A549 (cell line): ENCODE measurements around the gene FRYL. TPM values are rescaled to one million over a fixed set of nuclear protein-coding genes. Genes with fewer than 3 reads are reported as not detected.

Experiments
- ATAC-seq, 2 experiments: fragments of 200-7000 bp in 1 of 2; fragments of >200 bp in 1 of 2; cut with Nextera tagmentation in 1 of 2; cut with Tn5 transposase in 1 of 2; 3 replicates each; pipeline versions ENCODE4 v1.8.0 to v1.9.1; 2018 to 2020; ENCODE audit warnings: mild to moderate bottlenecking in 1 of 2, moderate library complexity in 1 of 2
- CTCF ChIA-PET: fragments of 300-600 bp; sonication (Branson Sonifier 250); formaldehyde crosslinking; extraction: SDS; loops from one replicate; lab custom pipeline; 2021; ENCODE audit warnings: antibody characterized with exemption, inconsistent platforms; lab: Yijun Ruan, JAX
- POLR2A ChIA-PET: fragments of 350-600 bp; formaldehyde crosslinking; extraction: SDS; loops from one replicate; lab custom pipeline; 2021; ENCODE audit warnings: antibody characterized with exemption, inconsistent platforms; lab: Yijun Ruan, JAX
- DNase-seq, 2 experiments: peaks; one replicate each; pipeline versions ENCODE4 v3.0.0 to v3.0.0-alpha.2; 2011 to 2016; ENCODE audit warnings: low read depth in 1 of 2, low spot score in 1 of 2
- FAIRE-seq: peaks from 2 replicates; lab custom pipeline; 2011; peaks lifted over from hg19 to GRCh38; lab: Jason Lieb, UNC
- H3K27ac ChIP-seq, 2 experiments: fragments of >200 bp; sonication (Bioruptor Twin); formaldehyde crosslinking; 3 replicates each; pipeline ENCODE4 v1.5.1; 2016 to 2017
- H3K4me1 ChIP-seq: fragments of >200 bp; sonication (Bioruptor Twin); formaldehyde crosslinking; 3 replicates; pipeline ENCODE4 v1.6.1; 2016
- H3K4me2 ChIP-seq: fragments of >200 bp; sonication (Bioruptor Twin); formaldehyde crosslinking; 3 replicates; pipeline ENCODE4 v1.6.1; 2016
- H3K4me3 ChIP-seq: fragments of >200 bp; sonication (Bioruptor Twin); formaldehyde crosslinking; 3 replicates; pipeline ENCODE4 v1.5.1; 2016
- H3K9me3 ChIP-seq: fragments of >200 bp; sonication (Bioruptor Twin); formaldehyde crosslinking; 3 replicates; pipeline ENCODE4 v1.6.1; 2016
- ATOH8 ChIP-seq: fragments of 250-450 bp; sonication (Bioruptor Pico); IDR thresholded peaks from 2 replicates; pipeline ENCODE4 v1.5.0; 2020; ENCODE audit warnings: low read depth, mild to moderate bottlenecking, moderate library complexity
- BCL3 ChIP-seq: fragments of >200 bp; sonication (Bioruptor Twin); formaldehyde crosslinking; IDR thresholded peaks from 3 replicates; pipeline ENCODE4 v1.6.1; 2016
- CBX8 ChIP-seq: fragments of 200-600 bp; sonication (generic); IDR thresholded peaks from 2 replicates; pipeline ENCODE4 v1.6.1; 2016
- CHD4 ChIP-seq: fragments of 200-600 bp; sonication (generic); IDR thresholded peaks from 2 replicates; pipeline ENCODE4 v1.6.1; 2016; ENCODE audit warnings: antibody characterized with exemption, mild to moderate bottlenecking, borderline replicate concordance
- ELK1 ChIP-seq: fragments of 150-350 bp; IDR thresholded peaks from 2 replicates; pipeline ENCODE4 v1.6.1; 2014; ENCODE audit warnings: low read depth, mild to moderate bottlenecking, low read length
- EP300 ChIP-seq, 2 experiments: fragments of >200 bp; sonication (Bioruptor Twin); formaldehyde crosslinking; IDR thresholded peaks; 2 replicates in 1 of 2; 3 replicates in 1 of 2; pipeline ENCODE4 v1.6.1; 2016 to 2017
- ESRRA ChIP-seq: fragments of 150-350 bp; IDR thresholded peaks from 2 replicates; pipeline ENCODE4 v1.6.1; 2014; ENCODE audit warnings: mild to moderate bottlenecking, low read length, borderline replicate concordance
- HES2 ChIP-seq: fragments of >200 bp; sonication (Bioruptor Twin); formaldehyde crosslinking; IDR thresholded peaks from 2 replicates; pipeline ENCODE4 v1.6.1; 2016
- HOXB13 ChIP-seq: fragments of 250-450 bp; sonication (Bioruptor Pico); IDR thresholded peaks from 2 replicates; pipeline ENCODE4 v1.5.0; 2020; ENCODE audit warnings: low read depth, mild to moderate bottlenecking, moderate library complexity
- HOXB5 ChIP-seq: fragments of 250-450 bp; sonication (Bioruptor Pico); IDR thresholded peaks from 2 replicates; pipeline ENCODE4 v1.5.0; 2020; ENCODE audit warnings: mild to moderate bottlenecking, moderate library complexity
- MYC ChIP-seq: IDR thresholded peaks from 2 replicates; pipeline ENCODE4 v1.6.1; 2012; ENCODE audit warnings: mild to moderate bottlenecking, inconsistent platforms, low read length, improper control_type of control experiment, borderline replicate concordance
- PBX3 ChIP-seq: IDR thresholded peaks from 2 replicates; pipeline ENCODE4 v1.6.1; 2012
- PHF8 ChIP-seq: fragments of 200-600 bp; sonication (generic); IDR thresholded peaks from 2 replicates; pipeline ENCODE4 v1.6.1; 2016; ENCODE audit warnings: low read depth, mild to moderate bottlenecking, antibody characterized with exemption, moderate library complexity, borderline replicate concordance
- RAD21 ChIP-seq, 2 experiments: fragments of >200 bp in 1 of 2; sonication (Bioruptor Twin) in 1 of 2; formaldehyde crosslinking in 1 of 2; IDR thresholded peaks in 1 of 2; conservative IDR thresholded peaks in 1 of 2; 2 replicates in 1 of 2; 3 replicates in 1 of 2; pipeline ENCODE4 v1.6.1; 2012 to 2018; ENCODE audit warnings: inconsistent platforms in 1 of 2
- REST ChIP-seq: fragments of 200-600 bp; sonication (generic); IDR thresholded peaks from 2 replicates; pipeline ENCODE4 v1.6.1; 2016; ENCODE audit warnings: antibody characterized with exemption, mild to moderate bottlenecking, moderate library complexity
- TP53 ChIP-seq: fragments of 250-450 bp; sonication (Bioruptor Pico); IDR thresholded peaks from 2 replicates; pipeline ENCODE4 v1.5.0; 2021; ENCODE audit warnings: mild to moderate bottlenecking, moderate library complexity
- USF2 ChIP-seq: fragments of 450-650 bp; IDR thresholded peaks from 2 replicates; pipeline ENCODE4 v1.6.1; 2014; ENCODE audit warnings: antibody characterized with exemption
- ZC3H11A ChIP-seq: fragments of 450-650 bp; IDR thresholded peaks from 2 replicates; pipeline ENCODE4 v1.6.1; 2014; ENCODE audit warnings: antibody characterized with exemption, mild to moderate bottlenecking
- ZFP36 ChIP-seq: fragments of 450-650 bp; IDR thresholded peaks from 2 replicates; pipeline ENCODE4 v1.6.1; 2014; ENCODE audit warnings: borderline replicate concordance; ENCODE audit not compliant: partially characterized antibody
- ZNF302 ChIP-seq: fragments of 250-450 bp; sonication (Bioruptor Pico); IDR thresholded peaks from 2 replicates; pipeline ENCODE4 v1.9.0; 2021; ENCODE audit warnings: inconsistent platforms, mild to moderate bottlenecking, moderate library complexity
- ZSCAN20 ChIP-seq: fragments of 250-450 bp; sonication (Bioruptor Pico); IDR thresholded peaks from 2 replicates; pipeline ENCODE4 v1.8.0; 2022; ENCODE audit warnings: mild to moderate bottlenecking, moderate library complexity
- WGBS: methylation state at CpG from one replicate; pipeline ENCODE4 v1.1.6; 2017; ENCODE audit errors: missing lambda C conversion rate; 5-methylcytosine and 5-hydroxymethylcytosine counted together
- polyA plus RNA-seq, 4 experiments: library from polyadenylated mRNA; depleted of rRNA in 3 of 4; stranded (reverse); fragments of >200 nt; fragmentation: RNase III in 1 of 4; extraction: RNeasy Plus Mini Kit Qiagen cat#74134 plus additional on column Dnase treatment in 1 of 4; gene quantifications; 2 replicates in 3 of 4; 3 replicates in 1 of 4; pipeline ENCODE4 v1.2.3, GENCODE V29; 2011 to 2017

Gene FRYL
- polyA plus RNA-seq, 2 of the 4 experiments (the other 2 are of a cell fraction) = 7.1 to 21.1 TPM

- ChIA-PET POLR2A (no interaction called here), CTCF (no interaction called here)
- TF ChIP-seq TP53 (CRISPR knock-in tag) = no peak
- TF ChIP-seq ZNF302 = no peak
- no peak for TF ChIP-seq RAD21 (conservative IDR thresholded peaks at IDR 0.05 in 1 of 2, IDR thresholded peaks at IDR 0.05 in 1 of 2)
- no peak for TF ChIP-seq REST
- no peak for TF ChIP-seq EP300 (IDR thresholded peaks at IDR 0.05)
- no peak for TF ChIP-seq CBX8
- TF ChIP-seq ZC3H11A = no peak
- no peak for TF ChIP-seq USF2
- no peak for TF ChIP-seq ATOH8 (CRISPR knock-in tag)
- TF ChIP-seq, all 56 proteins: peak for 0
- Histone ChIP-seq H3K4me3 (no peak overlapping the region), H3K27ac (no peak overlapping the region), H3K4me2 (no peak overlapping the region), H3K4me1 (no peaks in the 10 kb centered on the region), H3K9me3 (no peaks in the 10 kb centered on the region)
- ATAC-seq (no peak), FAIRE-seq (no peak), DNase-seq (no peak)
- WGBS = 100% methylated on average over 1 of the region's 1 CpG
Measured at GRCh38 chr4:48558026-48558425, 222.1 kb downstream of the FRYL start.

GRCh38 chr4:48557478-48557877 is 222.6 kb downstream of the FRYL start:
- no peak overlapping the region for H3K27ac ChIP-seq
- no peak for TF ChIP-seq PHF8
- TF ChIP-seq CHD4 = no peak
- no peak for TF ChIP-seq HOXB5
- TF ChIP-seq HOXB13 (CRISPR knock-in tag) = no peak
- no peak for TF ChIP-seq ZFP36
- TF ChIP-seq RAD21 (conservative IDR thresholded peaks at IDR 0.05 in 1 of 2, IDR thresholded peaks at IDR 0.05 in 1 of 2) = no peak
- TF ChIP-seq, all 56 proteins: peak for 0
- WGBS = 84% methylated on average over 8 of the region's 8 CpGs
- H3K4me1 ChIP-seq = no peaks in the 10 kb centered on the region
- CTCF ChIA-PET = no interaction called here
- ATAC-seq = no peak
- no peaks in the 10 kb centered on the region for H3K9me3 ChIP-seq
- DNase-seq = peak in 1 of 2 experiments; percentile 28
- no peak overlapping the region for H3K4me3 ChIP-seq
- H3K4me2 ChIP-seq = no peak overlapping the region
- FAIRE-seq = no peak
- POLR2A ChIA-PET = no interaction called here

GRCh38 chr4:48556268-48556667 is 223.8 kb downstream of the FRYL start:
- ATAC-seq = no peak
- no peak for DNase-seq
- FAIRE-seq = no peak
- WGBS = 92% methylated on average over 2 of the region's 2 CpGs
- Histone ChIP-seq H3K27ac (no peak overlapping the region), H3K4me2 (no peak overlapping the region), H3K9me3 (no peaks in the 10 kb centered on the region), H3K4me1 (no peaks in the 10 kb centered on the region), H3K4me3 (no peak overlapping the region)
- no peak for TF ChIP-seq HES2
- no peak for TF ChIP-seq USF2
- no peak for TF ChIP-seq ELK1
- no peak for TF ChIP-seq PBX3
- no peak for TF ChIP-seq ATOH8 (CRISPR knock-in tag)
- TF ChIP-seq MYC = no peak
- TF ChIP-seq ESRRA = no peak
- TF ChIP-seq ZSCAN20 = no peak
- TF ChIP-seq EP300 (IDR thresholded peaks at IDR 0.05) = no peak
- no peak for TF ChIP-seq BCL3
- ChIA-PET POLR2A (no interaction called here), CTCF (interaction anchor here (0.6 to 0.9 kb wide), 2 partner anchors 9 to 357 kb away, joined by 3 read pairs; no protein-coding TSS in a partner anchor)
